Hepatic stellate cell (primary cell): Measurements from ENCODE around the gene PTGR3.

ENCODE experiments used
- DNase-seq: peaks from one replicate; pipeline ENCODE4 v3.0.0; 2011; ENCODE audit warnings: low spot score

Gene PTGR3, protein sequence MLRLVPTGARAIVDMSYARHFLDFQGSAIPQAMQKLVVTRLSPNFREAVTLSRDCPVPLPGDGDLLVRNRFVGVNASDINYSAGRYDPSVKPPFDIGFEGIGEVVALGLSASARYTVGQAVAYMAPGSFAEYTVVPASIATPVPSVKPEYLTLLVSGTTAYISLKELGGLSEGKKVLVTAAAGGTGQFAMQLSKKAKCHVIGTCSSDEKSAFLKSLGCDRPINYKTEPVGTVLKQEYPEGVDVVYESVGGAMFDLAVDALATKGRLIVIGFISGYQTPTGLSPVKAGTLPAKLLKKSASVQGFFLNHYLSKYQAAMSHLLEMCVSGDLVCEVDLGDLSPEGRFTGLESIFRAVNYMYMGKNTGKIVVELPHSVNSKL

DNA sequence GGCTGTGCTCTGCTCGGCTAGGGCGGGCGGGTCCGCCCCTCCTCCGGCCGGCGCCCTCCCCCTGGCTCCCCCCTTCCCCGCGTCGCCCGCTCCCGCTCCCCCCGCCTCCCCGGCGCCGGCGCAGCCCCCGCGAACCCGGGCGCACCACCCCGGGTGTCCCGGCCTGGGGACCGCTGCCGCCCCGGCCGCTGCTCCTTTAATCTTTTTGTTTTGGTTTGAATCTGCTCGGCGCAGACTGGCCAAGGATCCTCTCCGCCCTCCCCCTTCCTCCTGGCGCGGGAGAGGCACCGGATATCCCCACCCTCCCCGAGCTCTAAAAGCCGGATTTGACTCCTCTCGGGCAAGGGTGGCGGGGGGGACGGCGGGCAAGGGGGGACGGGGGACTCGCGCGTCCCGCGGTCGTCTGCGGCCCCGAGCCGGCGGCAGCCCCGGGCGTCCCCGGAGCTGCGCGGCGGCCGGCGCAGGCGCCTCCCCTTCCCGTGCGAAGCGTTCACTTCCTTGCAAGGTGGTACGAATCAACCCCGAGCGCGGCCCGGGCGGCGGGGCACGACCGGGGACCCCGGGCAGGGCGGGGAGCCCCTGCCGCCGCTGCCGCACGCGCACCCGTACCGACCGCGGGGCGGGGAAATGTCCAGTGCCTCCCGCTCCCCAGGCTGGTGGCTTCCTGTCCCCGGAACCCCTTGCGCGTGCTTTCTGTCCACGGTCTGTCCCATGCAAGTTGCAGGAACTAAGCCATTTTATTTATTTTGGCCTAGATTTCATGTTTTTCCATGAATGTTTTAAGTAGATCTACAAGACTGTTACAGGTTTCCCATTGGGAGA is at the start of gene PTGR3:
TSS of gene PTGR3 (minus strand) at position 11 of the 822 bp plus-strand sequence. CDS start 81 bp downstream, outside the sequence.
- peak; percentile 89 for DNase-seq

- no peak for DNase-seq
These were observed 48.7 kb upstream of the PTGR3 start for GRCh38 chr18:75257605-75258004.

DNA sequence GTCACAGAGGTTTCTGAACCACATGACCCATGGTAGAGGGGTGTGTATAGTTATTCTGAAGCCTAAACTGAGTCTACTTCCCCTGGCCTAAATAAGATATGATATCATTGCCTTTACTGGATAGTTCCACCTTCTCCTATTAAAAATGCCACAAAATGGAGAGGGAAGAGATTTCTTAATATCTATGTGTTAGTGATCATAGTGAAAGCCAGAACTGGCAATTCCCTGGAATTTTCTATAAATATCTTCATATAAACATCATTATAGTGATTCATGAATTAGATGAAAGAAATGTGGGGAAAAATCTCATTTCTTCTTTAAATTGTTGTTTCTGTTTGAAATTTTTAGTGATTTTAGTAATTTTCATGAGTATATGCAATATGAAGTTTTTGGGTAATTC is 47.4 kb upstream of the PTGR3 start:
- DNase-seq, result no peak

- DNase-seq, result no peak
These were observed 46.2 kb upstream of the PTGR3 start for GRCh38 chr18:75255094-75255493.

DNA sequence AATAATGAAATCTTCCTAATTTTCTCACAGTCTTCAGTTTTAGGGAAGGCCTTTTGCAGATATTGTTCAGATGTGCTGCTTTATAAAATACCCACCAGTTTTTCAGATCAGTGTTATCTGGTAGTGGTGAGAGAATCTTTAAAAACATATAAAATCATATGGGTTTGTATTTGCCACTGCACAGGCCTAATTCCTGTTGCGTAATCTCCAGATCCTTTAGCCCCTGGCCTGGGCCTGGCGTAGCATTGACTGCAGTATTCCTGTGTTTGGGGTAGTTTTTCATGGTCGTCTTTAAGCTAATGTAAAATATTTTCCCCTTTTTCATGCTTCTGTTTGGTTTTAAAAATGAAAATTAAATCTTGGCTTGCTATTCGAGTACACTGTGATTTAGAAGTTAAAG is 44.8 kb upstream of the PTGR3 start:
- peak; percentile 30 for DNase-seq

GRCh38 chr18:75253043-75253442 is 44.1 kb upstream of the PTGR3 start:
- DNase-seq, result no peak

- no peak for DNase-seq
These were observed 43.2 kb upstream of the PTGR3 start for GRCh38 chr18:75252136-75252535.

DNA sequence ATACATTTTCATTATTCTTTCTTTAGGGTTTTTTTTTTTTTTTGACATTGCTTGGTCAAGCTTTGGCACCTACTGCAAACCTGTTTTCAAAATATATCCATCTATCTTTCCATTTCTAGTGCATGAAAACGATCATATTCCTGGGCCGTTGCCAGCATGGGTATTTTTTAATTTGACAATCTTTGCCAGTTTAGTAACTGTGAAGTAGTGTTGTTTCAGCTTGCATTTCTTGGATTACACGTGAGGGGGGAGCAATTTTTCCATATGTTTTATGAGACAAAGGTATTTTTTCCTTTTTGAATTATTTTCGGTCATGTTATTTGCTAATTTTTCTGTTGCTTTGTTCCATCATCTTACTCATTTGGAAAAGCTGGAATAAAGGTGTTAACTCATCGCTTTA is 42.5 kb upstream of the PTGR3 start:
- DNase-seq, result no peak

DNA sequence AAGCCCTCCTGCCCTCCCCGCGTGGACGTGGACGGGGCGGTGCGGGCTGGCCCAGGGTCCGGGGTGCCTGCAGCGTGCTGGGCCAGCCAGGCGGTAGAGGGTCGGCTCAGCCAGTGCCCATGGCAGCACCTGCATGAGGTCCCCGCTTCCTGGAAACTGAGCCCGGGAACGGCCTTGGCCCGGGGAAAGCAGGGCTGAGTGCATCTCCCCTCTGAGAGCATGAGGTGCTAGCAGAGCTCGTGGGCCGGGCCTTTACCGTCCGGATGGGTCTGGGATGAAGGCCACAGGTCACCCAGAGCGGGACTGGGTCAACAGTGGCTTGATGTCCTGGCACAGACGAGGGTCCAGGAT is 41.5 kb upstream of the PTGR3 start:
- no peak for DNase-seq

DNA sequence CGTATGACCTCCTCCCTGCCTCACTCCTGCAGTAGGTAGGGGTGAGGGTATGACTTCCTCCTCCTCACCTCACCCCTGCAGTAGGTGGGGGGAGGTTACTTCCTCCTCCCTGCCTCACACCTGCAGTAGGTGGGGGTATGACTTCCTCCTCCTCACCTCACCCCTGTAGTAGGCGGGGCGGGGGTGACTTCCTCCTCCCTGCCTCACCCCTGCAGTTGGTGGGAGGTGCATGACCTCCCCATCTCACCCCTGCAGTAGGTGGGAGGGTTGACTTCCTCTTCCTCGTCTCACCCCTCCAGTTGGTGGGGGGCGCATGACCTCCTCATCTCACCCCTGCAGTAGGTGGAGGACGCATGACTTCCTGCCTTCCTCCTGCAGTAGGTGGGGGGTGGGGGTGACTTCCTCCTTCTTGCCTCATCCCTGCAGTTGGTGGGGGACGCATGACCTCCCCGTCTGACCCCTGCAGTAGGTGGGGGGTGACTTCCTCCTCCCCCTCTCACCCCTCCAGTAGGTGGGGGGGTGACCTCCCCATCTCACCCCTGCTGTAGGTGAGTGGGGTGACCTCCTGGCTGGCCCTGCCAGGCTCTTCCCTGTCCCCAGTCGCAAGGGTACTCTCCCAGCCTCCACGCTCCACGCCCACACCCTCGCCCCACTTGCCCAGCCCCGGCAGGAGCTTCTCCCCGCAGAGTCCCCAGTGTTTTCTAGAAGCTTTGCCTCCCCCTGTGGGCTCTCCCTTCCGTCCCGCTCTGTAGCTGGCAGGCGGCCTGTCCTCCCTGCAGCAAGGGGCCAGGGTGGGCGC is 40.9 kb upstream of the PTGR3 start:
- DNase-seq, result no peak

DNA sequence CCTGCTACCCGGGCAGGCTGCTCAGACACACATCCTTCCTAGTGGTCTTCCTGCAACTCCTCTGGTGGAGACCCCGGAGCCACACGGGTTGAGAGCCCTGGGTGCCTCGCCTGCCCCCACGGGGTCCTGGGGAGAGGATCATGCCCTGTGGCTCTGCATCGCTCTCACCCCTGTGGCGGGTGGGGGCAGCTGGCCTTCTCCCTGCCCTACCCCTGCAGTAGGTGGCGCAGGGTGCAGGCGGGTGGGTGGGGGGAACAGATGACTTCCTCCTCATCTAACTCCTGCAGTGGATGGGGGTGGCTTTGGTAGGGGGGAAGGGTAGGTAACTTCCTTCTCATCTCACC is 40.2 kb upstream of the PTGR3 start:
- DNase-seq, result no peak

- no peak for DNase-seq
These were observed 39.7 kb upstream of the PTGR3 start for GRCh38 chr18:75248426-75249174.

- DNase-seq, result peak; percentile 68
These were observed 38.9 kb upstream of the PTGR3 start for GRCh38 chr18:75247611-75248421.

GRCh38 chr18:75246721-75247610 is 38.0 kb upstream of the PTGR3 start:
- DNase-seq, result peak; percentile 37

- no peak for DNase-seq
These were observed 35.7 kb upstream of the PTGR3 start for GRCh38 chr18:75244351-75245313.

DNA sequence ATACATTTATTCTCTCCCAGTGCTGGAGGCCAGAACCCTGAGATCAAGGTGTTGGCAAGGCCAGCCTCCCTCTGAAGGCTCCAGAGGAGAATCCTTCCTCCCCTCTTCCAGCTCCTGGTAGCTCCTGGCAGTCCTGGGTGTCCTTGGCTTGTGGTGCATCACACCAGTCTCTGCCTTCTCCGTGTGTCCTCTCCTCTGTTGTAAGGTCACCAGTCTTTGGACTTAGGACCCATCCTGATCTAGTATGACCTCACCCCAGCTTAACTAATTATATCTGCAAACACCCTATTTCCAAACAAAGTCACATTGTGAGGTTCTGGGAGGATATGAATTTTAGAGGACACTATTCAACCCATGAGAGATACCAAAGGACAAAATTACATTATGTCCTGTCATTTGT is 32.8 kb upstream of the PTGR3 start:
- DNase-seq, result no peak

GRCh38 chr18:75240433-75240832 is 31.5 kb upstream of the PTGR3 start:
- no peak for DNase-seq

GRCh38 chr18:75238786-75239185 is 29.8 kb upstream of the PTGR3 start:
- DNase-seq, result no peak

GRCh38 chr18:75238100-75238499 is 29.2 kb upstream of the PTGR3 start:
- DNase-seq, result no peak
